Measurements from ENCODE around the gene USH2A.

The USH2A gene

GRCh38 chr1:216047811-216048572 is 375.3 kb downstream of the USH2A start:
- H3K4me3 ChIP-seq (ENCODE audit: low read length) = no peak overlapping the region
- DNase-seq (ENCODE audit: low read depth) = peak; percentile 47
- no peak for TF ChIP-seq CTCF (conservative IDR thresholded peaks at IDR 0.05; ENCODE audit: low read length)

DNA sequence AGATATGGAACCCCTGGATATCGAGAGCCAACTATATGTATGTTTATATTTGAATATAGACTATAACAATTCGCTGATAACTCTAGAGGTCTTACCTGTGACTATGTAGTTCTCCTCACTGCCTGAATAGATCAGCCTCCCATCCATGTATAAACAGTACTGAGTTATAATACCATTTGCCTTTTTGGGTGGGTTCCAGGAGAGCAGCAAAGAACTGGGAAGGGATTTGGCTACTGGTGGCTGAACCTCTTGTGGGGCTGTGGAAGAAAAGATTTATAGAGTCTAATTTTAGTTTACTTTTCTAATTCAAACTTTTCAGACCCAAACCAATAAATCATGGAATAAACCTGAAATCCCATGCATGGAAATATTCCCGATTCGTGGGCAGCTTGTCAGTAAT is 376.9 kb downstream of the USH2A start:
- no peak for DNase-seq (ENCODE audit: low read depth)
- TF ChIP-seq CTCF (conservative IDR thresholded peaks at IDR 0.05; ENCODE audit: low read length) = no peak
- no peak overlapping the region for H3K4me3 ChIP-seq (ENCODE audit: low read length)

DNA sequence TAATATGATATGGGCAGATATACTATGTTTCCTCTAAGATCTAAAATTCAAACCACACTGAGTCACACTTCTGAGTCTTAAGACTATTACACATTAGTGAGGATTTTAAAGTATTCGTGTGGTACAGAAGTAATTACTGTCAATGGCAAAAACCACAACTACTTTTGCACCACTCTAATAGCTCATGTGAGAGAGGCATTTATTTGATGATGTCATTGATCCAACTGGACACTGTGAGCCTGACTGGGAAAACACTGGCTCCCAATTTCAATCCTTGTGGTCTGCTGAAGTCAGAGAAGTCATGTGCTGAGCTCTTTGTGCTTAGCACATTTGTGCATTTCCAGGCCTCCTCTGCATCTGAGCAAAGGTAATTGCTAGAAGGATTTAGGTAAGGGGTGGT is 377.8 kb downstream of the USH2A start:
- peak; percentile 92 for DNase-seq (ENCODE audit: low read depth)
- no peak for TF ChIP-seq CTCF (conservative IDR thresholded peaks at IDR 0.05; ENCODE audit: low read length)

DNA sequence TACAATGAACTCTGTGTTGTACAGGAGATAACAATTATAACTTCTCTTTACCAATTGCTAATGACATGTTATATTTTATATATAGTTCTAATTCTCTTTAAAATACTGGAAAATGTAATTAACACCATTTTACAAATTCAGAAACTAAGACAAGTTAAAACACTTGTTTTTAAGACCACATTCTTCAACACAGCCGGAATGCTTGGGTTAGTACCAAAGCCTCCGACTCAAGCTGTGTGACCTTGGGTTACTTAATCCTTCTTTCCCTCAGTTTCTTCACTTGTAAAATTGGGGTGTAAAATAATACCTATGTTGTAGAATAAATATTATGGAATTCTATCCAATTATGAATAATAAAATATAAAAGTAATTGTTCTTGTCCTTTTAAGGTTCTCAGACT is 378.7 kb downstream of the USH2A start:
- no peak for TF ChIP-seq CTCF (conservative IDR thresholded peaks at IDR 0.05; ENCODE audit: low read length)
- DNase-seq (ENCODE audit: low read depth) = peak; percentile 8
- no peak overlapping the region for H3K4me3 ChIP-seq (ENCODE audit: low read length)

More for the DNA sequence above, 377.8 kb downstream of the USH2A start:
- H3K4me3 ChIP-seq (ENCODE audit: low read length) = no peak overlapping the region

- H3K4me3 ChIP-seq (ENCODE audit: low read length) = no peak overlapping the region
- DNase-seq (ENCODE audit: low read depth) = no peak
- TF ChIP-seq CTCF (conservative IDR thresholded peaks at IDR 0.05; ENCODE audit: low read length) = no peak; the same call in 1 of the 2 replicates
Measured at GRCh38 chr1:216034506-216034905, 388.7 kb downstream of the USH2A start.

DNA sequence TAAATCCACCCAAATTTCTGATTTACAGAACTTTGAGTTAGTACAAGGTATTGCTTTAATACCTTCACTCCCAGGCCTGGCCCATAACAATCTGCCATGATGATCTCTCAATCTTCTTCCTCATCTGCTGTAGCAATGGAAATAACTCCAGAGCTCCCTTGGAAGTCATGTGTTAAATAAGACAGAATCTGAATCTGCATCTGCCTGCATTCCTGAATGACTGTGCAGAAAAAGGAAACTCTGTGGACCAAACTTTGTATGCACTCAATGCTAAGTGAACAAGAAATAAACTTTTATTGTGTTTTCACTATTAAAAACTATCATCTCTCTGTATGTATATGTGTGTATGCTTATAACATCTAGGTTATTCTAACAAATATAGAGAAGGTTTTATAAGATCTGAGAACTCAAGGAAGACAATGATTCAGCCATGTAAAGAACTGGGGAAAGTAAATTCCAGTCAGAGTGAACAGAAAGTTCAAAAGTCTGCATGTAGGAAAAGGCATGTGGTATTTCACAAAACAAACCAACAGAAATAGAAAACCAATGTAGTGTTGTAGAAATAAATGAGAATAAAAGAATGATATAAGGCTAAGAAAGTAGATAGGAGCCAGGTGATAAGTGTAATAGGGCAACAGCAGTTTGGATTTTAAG is 390.2 kb downstream of the USH2A start:
- no peak for DNase-seq (ENCODE audit: low read depth)

More for the DNA sequence above, 390.2 kb downstream of the USH2A start:
- TF ChIP-seq CTCF (conservative IDR thresholded peaks at IDR 0.05; ENCODE audit: low read length) = no peak
- H3K4me3 ChIP-seq (ENCODE audit: low read length) = no peak overlapping the region
